Liver (tissue), 3 donors: ENCODE results near the gene PWWP2A.

Experiments
- ATF3 ChIP-seq: IDR thresholded peaks from 2 replicates; pipeline ENCODE4 v1.6.1; 2016; ENCODE audit warnings: antibody characterized with exemption
- CTCF ChIP-seq: fragments of 150-350 bp; IDR thresholded peaks from 2 replicates; pipeline ENCODE4 v1.5.1; 2017; ENCODE audit warnings: improper control_type of control experiment, low read depth, low read length; ENCODE audit not compliant: missing input control
- EGR1 ChIP-seq, 2 donors: IDR thresholded peaks; 2 replicates each; pipeline ENCODE4 v1.6.1; 2016 to 2018; ENCODE audit warnings: antibody characterized with exemption in 2 of 2, low read depth in 2 of 2
- NR2F2 ChIP-seq: IDR thresholded peaks from 2 replicates; pipeline ENCODE4 v1.6.1; 2016; ENCODE audit warnings: antibody characterized with exemption
- RAD21 ChIP-seq, 2 donors: IDR thresholded peaks; 2 replicates each; pipeline ENCODE4 v1.6.1; 2016; ENCODE audit warnings: antibody characterized with exemption in 2 of 2, mild to moderate bottlenecking in 2 of 2
- RXRA ChIP-seq, 2 donors: IDR thresholded peaks; 2 replicates each; pipeline ENCODE4 v1.6.1; 2017 to 2018; ENCODE audit warnings: antibody characterized with exemption in 2 of 2, mild to moderate bottlenecking in 1 of 2
- YY1 ChIP-seq: IDR thresholded peaks from 2 replicates; pipeline ENCODE4 v1.6.1; 2016; ENCODE audit warnings: antibody characterized with exemption, mild to moderate bottlenecking
- ZBTB33 ChIP-seq: IDR thresholded peaks from 2 replicates; pipeline ENCODE4 v1.6.1; 2016; ENCODE audit warnings: antibody characterized with exemption
- donor health status: healthy.
- donor health status: healthy.

GRCh38 chr5:160044391-160044804 is 74.9 kb downstream of the PWWP2A start:
- TF ChIP-seq CTCF = no peak
- TF ChIP-seq YY1 = no peak
- no peak for TF ChIP-seq ATF3
- no peak for TF ChIP-seq RAD21 (IDR thresholded peaks at IDR 0.05)
- TF ChIP-seq ZBTB33 = no peak
- no peak for TF ChIP-seq EGR1 (IDR thresholded peaks at IDR 0.05; ENCODE audit: low read depth in 2 of 2)
- no peak for TF ChIP-seq NR2F2
- TF ChIP-seq RXRA (IDR thresholded peaks at IDR 0.05) = no peak
